ENCODE measurements around the gene SPDYE16.
"Not testable (repeated sequence)": the region's sequence is repeated elsewhere in the genome, so short reads cannot be mapped to it uniquely, and the experiment has no call there.

DNA sequence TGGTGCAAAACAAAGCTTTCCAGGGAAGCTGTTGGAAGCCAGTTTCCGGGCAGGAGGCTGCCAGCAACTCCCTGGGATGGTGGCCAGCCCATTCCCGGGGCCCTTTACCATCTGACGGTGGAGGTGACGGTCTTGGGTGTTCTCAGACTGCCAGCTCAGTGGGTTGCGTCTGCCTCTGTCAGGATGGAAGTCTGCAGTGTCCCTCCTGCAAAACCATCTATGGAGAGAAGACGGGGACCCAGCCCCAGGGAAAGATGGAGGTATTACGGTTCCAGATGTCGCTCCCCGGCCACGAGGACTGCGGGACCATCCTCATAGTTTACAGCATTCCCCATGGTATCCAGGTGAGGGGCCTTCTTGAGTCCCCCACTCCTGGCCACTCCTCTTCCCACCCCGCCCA is 39.9 kb downstream of the SPDYE16 start:
- TF ChIP-seq, protein P1, sequence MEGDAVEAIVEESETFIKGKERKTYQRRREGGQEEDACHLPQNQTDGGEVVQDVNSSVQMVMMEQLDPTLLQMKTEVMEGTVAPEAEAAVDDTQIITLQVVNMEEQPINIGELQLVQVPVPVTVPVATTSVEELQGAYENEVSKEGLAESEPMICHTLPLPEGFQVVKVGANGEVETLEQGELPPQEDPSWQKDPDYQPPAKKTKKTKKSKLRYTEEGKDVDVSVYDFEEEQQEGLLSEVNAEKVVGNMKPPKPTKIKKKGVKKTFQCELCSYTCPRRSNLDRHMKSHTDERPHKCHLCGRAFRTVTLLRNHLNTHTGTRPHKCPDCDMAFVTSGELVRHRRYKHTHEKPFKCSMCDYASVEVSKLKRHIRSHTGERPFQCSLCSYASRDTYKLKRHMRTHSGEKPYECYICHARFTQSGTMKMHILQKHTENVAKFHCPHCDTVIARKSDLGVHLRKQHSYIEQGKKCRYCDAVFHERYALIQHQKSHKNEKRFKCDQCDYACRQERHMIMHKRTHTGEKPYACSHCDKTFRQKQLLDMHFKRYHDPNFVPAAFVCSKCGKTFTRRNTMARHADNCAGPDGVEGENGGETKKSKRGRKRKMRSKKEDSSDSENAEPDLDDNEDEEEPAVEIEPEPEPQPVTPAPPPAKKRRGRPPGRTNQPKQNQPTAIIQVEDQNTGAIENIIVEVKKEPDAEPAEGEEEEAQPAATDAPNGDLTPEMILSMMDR (conservative IDR thresholded peaks at IDR 0.05 in 1 of 2, IDR thresholded peaks at IDR 0.05 in 1 of 2; ENCODE audit: extremely low read depth in 1 of 2, insufficient read depth in 1 of 2, low read depth in 1 of 2, low read length in 2 of 2) = not testable (repeated sequence)
- not testable (repeated sequence) for TF ChIP-seq EZH2 (IDR thresholded peaks at IDR 0.05; ENCODE audit: borderline replicate concordance, low read length)
